Activated T-helper 17 cell treated with anti-CD3 and anti-CD28 coated beads, Interleukin-2, amount 50 U/mL, for 72 hours (primary cell): ENCODE measurements around the gene ADGRG6. TPM values are rescaled to one million over a fixed set of nuclear protein-coding genes. Genes with fewer than 3 reads are reported as not detected.

ENCODE experiments used
- ATAC-seq: fragments of 150-1000 bp; cut with Tn5 transposase; replicated peaks from 2 replicates; pipeline ENCODE4 v1.10.0; 2021; ENCODE audit warnings: mild to moderate bottlenecking, moderate library complexity
- H3K27ac Mint-ChIP-seq: one replicate; pipeline ENCODE4 v1.8.0; 2022; ENCODE audit warnings: mixed read lengths
- H3K27me3 Mint-ChIP-seq: one replicate; pipeline ENCODE4 v1.8.0; 2022; ENCODE audit warnings: mixed read lengths
- H3K36me3 Mint-ChIP-seq: one replicate; pipeline ENCODE4 v1.8.0; 2022; ENCODE audit warnings: low read depth, mild to moderate bottlenecking, mixed read lengths
- H3K4me1 Mint-ChIP-seq: one replicate; pipeline ENCODE4 v1.8.0; 2022; ENCODE audit warnings: mixed read lengths
- H3K4me3 Mint-ChIP-seq: one replicate; pipeline ENCODE4 v1.8.0; 2022; ENCODE audit warnings: mild to moderate bottlenecking, mixed read lengths
- H3K9me3 Mint-ChIP-seq: one replicate; pipeline ENCODE4 v1.8.0; 2022; ENCODE audit warnings: mixed read lengths
- total RNA-seq, 2 donors: library from RNA; stranded (reverse); gene quantifications; one replicate each; pipeline ENCODE4 v1.2.3, GENCODE V29; 2022

The ADGRG6 gene
- total RNA-seq, 2 donors from 2014 or later: 0.11 TPM; not detected in 1

- H3K27ac Mint-ChIP-seq: no peak overlapping the region
- H3K36me3 Mint-ChIP-seq: no peaks in the 10 kb centered on the region
- no peaks in the 10 kb centered on the region for H3K4me1 Mint-ChIP-seq
- H3K9me3 Mint-ChIP-seq: no peaks in the 10 kb centered on the region
- peaks cover 1% of the 10 kb centered on the region for H3K27me3 Mint-ChIP-seq
- no peak for ATAC-seq
- no peak overlapping the region for H3K4me3 Mint-ChIP-seq
Measured at GRCh38 chr6:142356884-142357225, 55.0 kb downstream of the ADGRG6 start.

DNA sequence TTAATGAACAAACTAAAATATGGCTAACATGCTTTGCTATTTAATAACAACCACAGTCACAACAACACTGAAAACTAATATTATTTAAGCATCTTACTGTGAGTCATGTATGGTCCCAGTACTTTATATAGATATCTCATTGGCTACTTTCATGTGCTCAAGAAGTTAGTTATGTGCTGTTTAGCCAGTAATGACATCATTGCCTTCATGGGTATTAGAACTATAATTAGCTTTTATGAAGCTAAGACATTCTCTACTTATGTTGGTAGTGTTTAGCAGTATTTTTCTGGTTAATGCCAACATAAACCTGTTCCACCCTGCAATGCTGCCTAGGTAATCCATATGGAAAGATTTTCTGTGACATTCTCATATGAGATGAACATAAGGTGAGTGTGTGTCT, 56.1 kb downstream of the ADGRG6 start:
- Mint-ChIP-seq H3K27me3 (peaks cover 5% of the 10 kb centered on the region), H3K4me3 (no peak overlapping the region), H3K4me1 (no peaks in the 10 kb centered on the region), H3K36me3 (no peaks in the 10 kb centered on the region), H3K9me3 (no peaks in the 10 kb centered on the region), H3K27ac (no peak overlapping the region)
- ATAC-seq: no peak

GRCh38 chr6:142359271-142359960, 57.6 kb downstream of the ADGRG6 start:
- H3K4me1 Mint-ChIP-seq: no peaks in the 10 kb centered on the region
- no peaks in the 10 kb centered on the region for H3K9me3 Mint-ChIP-seq
- no peaks in the 10 kb centered on the region for H3K36me3 Mint-ChIP-seq
- ATAC-seq: no peak
- no peak overlapping the region for H3K27ac Mint-ChIP-seq
- peaks cover 5% of the 10 kb centered on the region for H3K27me3 Mint-ChIP-seq
- no peak overlapping the region for H3K4me3 Mint-ChIP-seq

DNA sequence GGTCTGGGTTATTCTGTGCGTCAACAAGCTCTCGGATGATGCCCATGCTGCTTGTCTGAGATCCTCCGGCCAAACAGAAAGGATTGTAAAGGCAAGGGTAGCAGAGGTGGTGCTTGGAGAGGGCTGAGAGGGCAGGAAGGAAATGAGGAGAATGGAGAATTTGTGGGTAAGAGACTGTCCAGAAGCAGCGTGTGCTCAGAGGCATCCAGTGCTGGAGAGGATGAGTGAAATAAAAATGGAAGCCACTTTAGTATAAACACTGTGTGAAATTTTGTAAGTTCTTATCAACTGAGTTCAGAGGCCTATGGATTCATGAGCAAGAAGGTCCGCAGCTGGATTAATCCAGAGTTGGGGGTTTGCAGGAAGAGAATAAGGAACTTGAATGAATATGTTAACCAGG, 59.5 kb downstream of the ADGRG6 start:
- peaks cover 12% of the 10 kb centered on the region for H3K27me3 Mint-ChIP-seq
- H3K9me3 Mint-ChIP-seq: no peaks in the 10 kb centered on the region
- H3K4me1 Mint-ChIP-seq: no peaks in the 10 kb centered on the region
- no peak overlapping the region for H3K27ac Mint-ChIP-seq
- H3K36me3 Mint-ChIP-seq: no peaks in the 10 kb centered on the region
- no peak overlapping the region for H3K4me3 Mint-ChIP-seq
- no peak for ATAC-seq

DNA sequence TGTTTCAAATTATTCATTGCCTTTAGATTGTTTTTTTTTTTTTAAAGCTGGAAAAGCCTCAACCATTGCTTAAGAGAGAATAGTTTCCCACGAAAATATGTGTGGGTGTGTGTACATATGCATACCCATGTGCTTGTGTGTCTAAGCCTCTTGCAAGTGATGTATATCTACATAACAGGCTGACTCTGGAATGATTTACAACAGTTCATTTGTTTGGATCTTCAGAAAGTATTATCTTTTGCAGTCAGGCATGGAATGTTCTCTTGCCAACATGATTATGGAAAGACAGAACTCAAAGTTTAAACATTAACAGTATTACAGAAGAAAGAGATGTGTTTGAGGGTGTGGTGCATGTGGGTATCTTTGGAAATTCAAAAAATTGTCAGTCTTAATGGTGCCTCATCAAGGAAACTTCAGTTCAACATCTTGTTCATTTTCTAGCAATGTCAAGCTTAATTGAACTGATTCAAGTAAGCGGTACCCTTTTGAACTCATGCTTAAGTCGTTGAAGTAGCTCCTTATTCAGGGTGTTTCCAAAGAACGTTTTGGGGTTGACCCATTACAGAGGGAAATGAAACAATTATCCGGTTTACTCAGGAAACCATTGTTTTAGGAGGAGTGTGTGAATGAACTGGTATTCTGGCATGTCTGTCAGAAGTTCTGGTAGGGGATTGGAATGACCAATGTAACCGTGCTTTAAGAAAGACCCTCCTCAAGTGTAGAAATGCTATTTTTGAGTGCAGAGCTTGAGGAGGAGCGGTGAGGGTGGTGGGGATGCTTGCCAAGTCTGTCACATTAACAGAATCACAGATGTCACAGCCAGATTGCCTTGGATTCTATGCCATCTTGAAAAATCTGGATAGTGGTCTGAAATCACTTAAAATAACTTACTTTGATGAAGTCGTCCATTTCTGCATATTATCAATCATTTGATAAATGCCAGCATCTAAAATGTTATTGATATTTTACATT, 60.3 kb downstream of the ADGRG6 start:
- H3K36me3 Mint-ChIP-seq: no peaks in the 10 kb centered on the region
- ATAC-seq: no peak
- no peaks in the 10 kb centered on the region for H3K4me1 Mint-ChIP-seq
- H3K9me3 Mint-ChIP-seq: no peaks in the 10 kb centered on the region
- H3K4me3 Mint-ChIP-seq: no peak overlapping the region
- peaks cover 14% of the 10 kb centered on the region for H3K27me3 Mint-ChIP-seq
- no peak overlapping the region for H3K27ac Mint-ChIP-seq

DNA sequence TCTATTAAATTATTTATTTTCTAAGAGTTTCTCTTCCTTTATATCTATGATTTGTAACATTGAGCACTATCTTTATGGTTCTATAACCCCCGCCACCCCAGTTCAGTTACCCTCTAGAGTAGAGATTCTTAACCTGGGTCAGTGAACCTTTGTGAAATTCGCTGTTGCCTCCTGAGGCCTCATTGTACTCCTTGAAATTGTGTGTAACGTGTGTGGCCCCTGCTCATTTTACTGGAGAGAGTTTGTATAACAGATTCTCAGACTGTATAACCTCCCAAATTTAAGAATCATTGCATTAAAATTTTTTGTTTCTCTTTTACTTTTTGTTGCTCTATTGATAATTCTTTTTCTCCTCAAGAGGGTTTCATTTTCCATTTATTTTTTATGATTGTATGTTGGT, 65.3 kb downstream of the ADGRG6 start:
- H3K27ac Mint-ChIP-seq: no peak overlapping the region
- no peak overlapping the region for H3K4me3 Mint-ChIP-seq
- H3K4me1 Mint-ChIP-seq: no peaks in the 10 kb centered on the region
- H3K9me3 Mint-ChIP-seq: no peaks in the 10 kb centered on the region
- ATAC-seq: no peak
- no peaks in the 10 kb centered on the region for H3K36me3 Mint-ChIP-seq
- peaks cover 10% of the 10 kb centered on the region for H3K27me3 Mint-ChIP-seq

DNA sequence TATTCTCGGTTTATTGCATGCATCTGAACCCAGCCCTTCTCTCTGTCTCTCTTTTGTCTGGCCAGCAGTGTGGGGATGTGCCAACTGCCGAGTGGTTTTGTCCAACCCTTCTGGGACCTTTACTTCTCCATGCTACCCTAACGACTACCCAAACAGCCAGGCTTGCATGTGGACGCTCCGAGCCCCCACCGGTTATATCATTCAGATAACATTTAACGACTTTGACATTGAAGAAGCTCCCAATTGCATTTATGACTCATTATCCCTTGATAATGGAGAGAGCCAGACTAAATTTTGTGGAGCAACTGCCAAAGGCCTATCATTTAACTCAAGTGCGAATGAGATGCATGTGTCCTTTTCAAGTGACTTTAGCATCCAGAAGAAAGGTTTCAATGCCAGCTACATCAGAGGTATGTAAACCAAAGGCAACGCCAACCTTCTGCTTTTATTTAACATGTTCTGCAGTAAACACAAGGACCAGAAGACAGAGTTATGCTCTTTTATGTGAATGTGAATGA, 65.8 kb downstream of the ADGRG6 start:
- Mint-ChIP-seq H3K27me3 (peaks cover 9% of the 10 kb centered on the region), H3K4me3 (no peak overlapping the region), H3K36me3 (no peaks in the 10 kb centered on the region), H3K4me1 (no peaks in the 10 kb centered on the region), H3K9me3 (no peaks in the 10 kb centered on the region), H3K27ac (no peak overlapping the region)
- ATAC-seq: no peak

- Mint-ChIP-seq H3K27ac (no peak overlapping the region), H3K27me3 (peaks cover 9% of the 10 kb centered on the region), H3K36me3 (no peaks in the 10 kb centered on the region), H3K4me1 (no peaks in the 10 kb centered on the region), H3K9me3 (no peaks in the 10 kb centered on the region), H3K4me3 (no peak overlapping the region)
- no peak for ATAC-seq
Measured at GRCh38 chr6:142369266-142369665, 67.5 kb downstream of the ADGRG6 start.

GRCh38 chr6:142372348-142372747, 70.5 kb downstream of the ADGRG6 start:
- Mint-ChIP-seq H3K4me3 (no peak overlapping the region), H3K9me3 (no peaks in the 10 kb centered on the region), H3K27me3 (no peaks in the 10 kb centered on the region), H3K27ac (no peak overlapping the region), H3K36me3 (no peaks in the 10 kb centered on the region), H3K4me1 (no peaks in the 10 kb centered on the region)
- ATAC-seq: no peak

- H3K4me1 Mint-ChIP-seq: no peaks in the 10 kb centered on the region
- no peak overlapping the region for H3K4me3 Mint-ChIP-seq
- no peaks in the 10 kb centered on the region for H3K9me3 Mint-ChIP-seq
- H3K36me3 Mint-ChIP-seq: no peaks in the 10 kb centered on the region
- H3K27ac Mint-ChIP-seq: no peak overlapping the region
- ATAC-seq: no peak
- H3K27me3 Mint-ChIP-seq: no peaks in the 10 kb centered on the region
Measured at GRCh38 chr6:142373268-142374090, 71.7 kb downstream of the ADGRG6 start.

DNA sequence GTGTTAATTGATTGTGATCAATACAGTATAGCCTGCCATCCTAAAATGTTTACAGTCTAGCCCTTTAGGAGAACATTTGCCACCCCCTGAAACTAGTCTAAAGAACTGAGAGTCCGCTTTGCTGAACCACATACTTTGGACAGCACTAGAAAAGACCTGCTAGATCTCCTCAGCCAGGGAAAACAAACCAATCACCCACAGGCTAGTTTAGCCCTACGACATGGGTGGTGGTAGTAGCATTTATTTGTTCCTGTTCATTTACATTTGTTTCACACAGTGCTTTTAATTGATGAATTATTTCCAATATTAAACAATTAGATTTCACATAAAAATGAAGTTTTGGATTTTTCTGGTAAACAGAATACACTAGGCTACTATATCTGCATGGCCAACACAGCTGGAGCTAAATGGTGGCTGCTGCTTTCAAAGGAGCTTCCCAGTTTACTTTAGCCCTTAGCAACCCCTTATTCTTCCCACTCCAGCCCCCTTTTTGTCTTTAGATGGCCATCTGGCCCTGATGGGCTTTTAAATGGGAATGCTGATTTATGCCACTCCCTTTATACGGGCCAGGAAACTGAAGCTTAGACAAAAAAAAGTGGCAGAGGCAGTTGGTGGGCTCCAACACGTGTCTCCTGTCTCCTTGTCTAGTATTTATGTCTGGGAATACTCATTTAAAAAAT, 72.4 kb downstream of the ADGRG6 start:
- Mint-ChIP-seq H3K4me1 (no peaks in the 10 kb centered on the region), H3K4me3 (no peak overlapping the region), H3K36me3 (no peaks in the 10 kb centered on the region), H3K27ac (no peak overlapping the region), H3K9me3 (no peaks in the 10 kb centered on the region), H3K27me3 (no peaks in the 10 kb centered on the region)
- ATAC-seq: no peak

GRCh38 chr6:142374965-142375733, 73.3 kb downstream of the ADGRG6 start:
- ATAC-seq: no peak
- H3K9me3 Mint-ChIP-seq: no peaks in the 10 kb centered on the region
- no peaks in the 10 kb centered on the region for H3K36me3 Mint-ChIP-seq
- H3K27me3 Mint-ChIP-seq: peaks cover 3% of the 10 kb centered on the region
- no peak overlapping the region for H3K27ac Mint-ChIP-seq
- no peak overlapping the region for H3K4me3 Mint-ChIP-seq
- H3K4me1 Mint-ChIP-seq: no peaks in the 10 kb centered on the region

DNA sequence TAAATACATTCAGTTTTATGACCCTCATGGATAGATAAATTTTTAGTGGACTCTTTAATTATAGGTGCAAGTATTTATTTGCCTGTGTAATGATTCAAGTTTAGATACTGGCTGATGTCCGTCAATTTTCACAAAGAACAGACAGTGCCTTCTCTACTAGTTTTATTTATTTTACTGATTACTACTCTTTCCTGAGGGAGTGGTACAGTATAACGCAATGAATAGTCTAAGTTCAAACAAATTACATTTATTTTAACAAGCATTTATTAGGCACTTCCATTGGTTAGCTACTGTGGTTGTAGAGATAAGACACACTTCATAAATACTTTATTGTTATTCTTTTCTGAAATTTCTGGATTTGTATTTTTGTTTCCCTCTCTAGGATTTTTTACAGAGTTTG, 74.3 kb downstream of the ADGRG6 start:
- no peak for ATAC-seq
- no peak overlapping the region for H3K4me3 Mint-ChIP-seq
- no peaks in the 10 kb centered on the region for H3K4me1 Mint-ChIP-seq
- no peak overlapping the region for H3K27ac Mint-ChIP-seq
- peaks cover 8% of the 10 kb centered on the region for H3K27me3 Mint-ChIP-seq
- H3K36me3 Mint-ChIP-seq: no peaks in the 10 kb centered on the region
- H3K9me3 Mint-ChIP-seq: no peaks in the 10 kb centered on the region
